Retinal pigment epithelial cell (primary cell): Measurements from ENCODE around the gene RFFL.

ENCODE experiments used
- DNase-seq: peaks from one replicate; pipeline ENCODE4 v3.0.0-alpha.2; 2010; ENCODE audit warnings: low read depth
- H3K4me3 ChIP-seq: 2 replicates; pipeline ENCODE4 v1.5.1; 2011; ENCODE audit warnings: mild to moderate bottlenecking, low read length, control low read depth, moderate library complexity
- CTCF ChIP-seq: conservative IDR thresholded peaks from 2 replicates; pipeline ENCODE4 v1.5.1; 2011; ENCODE audit warnings: low read depth, low read length, control low read depth, inconsistent platforms

The RFFL gene

GRCh38 chr17:35080536-35080935 is 17.0 kb upstream of the RFFL start:
- H3K4me3 ChIP-seq = no peak overlapping the region
- TF ChIP-seq CTCF = no peak

GRCh38 chr17:35079547-35080423 is 16.3 kb upstream of the RFFL start:
- no peak for DNase-seq
- no peak for TF ChIP-seq CTCF
- H3K4me3 ChIP-seq = no peak overlapping the region

More at GRCh38 chr17:35080536-35080935, 17.0 kb upstream of the RFFL start:
- no peak for DNase-seq

- no peak for DNase-seq
- no peak overlapping the region for H3K4me3 ChIP-seq
- TF ChIP-seq CTCF = no peak
Measured at GRCh38 chr17:35076874-35077273, 13.4 kb upstream of the RFFL start.

- no peak for DNase-seq
- TF ChIP-seq CTCF = no peak
- H3K4me3 ChIP-seq = no peak overlapping the region
Measured at GRCh38 chr17:35074711-35075707, 11.5 kb upstream of the RFFL start.

GRCh38 chr17:35073991-35074627 is 10.6 kb upstream of the RFFL start:
- TF ChIP-seq CTCF = no peak
- DNase-seq = no peak

GRCh38 chr17:35073183-35073790 is 9.8 kb upstream of the RFFL start:
- H3K4me3 ChIP-seq = no peak overlapping the region
- TF ChIP-seq CTCF = no peak
- no peak for DNase-seq

More at GRCh38 chr17:35073991-35074627, 10.6 kb upstream of the RFFL start:
- no peak overlapping the region for H3K4me3 ChIP-seq
